ENCODE results near the gene COLQ. TPM values are rescaled to one million over a fixed set of nuclear protein-coding genes. Genes with fewer than 3 reads are reported as not detected.
"Not testable (repeated sequence)": the region's sequence is repeated elsewhere in the genome, so short reads cannot be mapped to it uniquely, and the experiment has no call there.

COLQ gene
- total RNA-seq, 1 donor from 2014 or later = 1.1 TPM

GRCh38 chr3:15458212-15458780 lies 63.2 kb downstream of the COLQ start:
- H3K27ac ChIP-seq = no peak overlapping the region
- DNase-seq (no peak), ATAC-seq (peak; percentile 42)
- H3K9me3 ChIP-seq = no peaks in the 10 kb centered on the region
- intact Hi-C loops (cut with DNase I) = no loop called here
- TF ChIP-seq CTCF (IDR thresholded peaks at IDR 0.05) = no peak
- H3K4me1 ChIP-seq = no peaks in the 10 kb centered on the region
- H3K27me3 ChIP-seq = no peaks in the 10 kb centered on the region
- H3K36me3 ChIP-seq = no peaks in the 10 kb centered on the region
- no peak overlapping the region for H3K4me3 ChIP-seq

DNA sequence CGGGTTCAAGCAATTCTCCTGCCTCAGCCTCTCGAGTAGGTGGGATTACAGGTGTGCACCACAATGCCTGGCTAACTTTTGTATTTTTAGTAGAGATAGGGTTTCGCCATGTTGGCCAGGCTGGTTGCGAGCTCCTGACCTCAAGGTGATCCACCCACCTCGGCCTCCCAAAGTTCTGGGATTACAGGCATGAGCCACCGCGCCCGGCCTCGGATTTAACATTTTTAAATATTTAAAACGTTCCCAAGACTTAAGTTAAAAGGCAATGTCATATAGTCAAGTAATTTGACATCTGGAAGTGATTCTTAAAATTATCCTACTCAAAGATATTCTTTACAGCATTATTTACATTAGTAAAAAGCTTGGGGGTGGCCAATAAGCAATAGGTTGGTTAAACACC lies 64.6 kb downstream of the COLQ start:
- H3K27ac ChIP-seq; H3K4me1 ChIP-seq; DNase-seq; H3K36me3 ChIP-seq; H3K9me3 ChIP-seq; H3K4me3 ChIP-seq; ATAC-seq; H3K27me3 ChIP-seq; intact Hi-C loops (cut with DNase I): not testable (repeated sequence)

DNA sequence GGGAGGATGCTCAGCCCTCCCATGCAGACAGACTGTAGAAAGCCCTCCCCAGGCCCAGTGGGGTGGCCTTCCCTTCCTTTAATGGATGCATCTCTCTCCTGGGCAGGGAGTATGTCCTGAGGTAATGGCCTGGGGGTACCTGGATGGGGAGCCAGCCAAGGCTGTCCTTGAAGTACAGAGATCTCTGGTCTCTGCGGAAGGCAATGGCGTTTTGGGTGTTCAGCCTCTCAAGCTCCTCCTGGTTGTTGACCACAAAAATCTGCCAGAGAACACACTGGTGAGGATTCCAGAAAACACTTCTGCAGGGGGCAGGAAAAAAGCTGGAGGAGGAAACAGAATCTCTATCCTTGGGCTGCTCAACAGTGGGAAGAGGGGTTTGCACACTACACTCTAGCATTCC lies 65.2 kb downstream of the COLQ start:
- H3K27ac ChIP-seq = no peak overlapping the region
- intact Hi-C loops (cut with DNase I) = no loop called here
- ATAC-seq = no peak
- H3K9me3 ChIP-seq = no peaks in the 10 kb centered on the region
- H3K27me3 ChIP-seq = no peaks in the 10 kb centered on the region
- H3K36me3 ChIP-seq = no peaks in the 10 kb centered on the region
- no peak overlapping the region for H3K4me3 ChIP-seq
- DNase-seq = no peak
- no peaks in the 10 kb centered on the region for H3K4me1 ChIP-seq
- TF ChIP-seq CTCF (IDR thresholded peaks at IDR 0.05) = no peak

- Histone ChIP-seq H3K4me1 (no peaks in the 10 kb centered on the region), H3K4me3 (no peak overlapping the region), H3K27me3 (no peaks in the 10 kb centered on the region), H3K9me3 (no peaks in the 10 kb centered on the region), H3K27ac (no peak overlapping the region), H3K36me3 (no peaks in the 10 kb centered on the region)
- intact Hi-C loops (cut with DNase I) = no loop called here
- ATAC-seq = peak; percentile 11
- TF ChIP-seq CTCF (IDR thresholded peaks at IDR 0.05) = no peak
- no peak for DNase-seq
These were observed 65.8 kb downstream of the COLQ start for GRCh38 chr3:15455756-15456155.

- no peaks in the 10 kb centered on the region for H3K27me3 ChIP-seq
These were observed 66.5 kb downstream of the COLQ start for GRCh38 chr3:15454965-15455364.

More at GRCh38 chr3:15454965-15455364, 66.5 kb downstream of the COLQ start:
- ATAC-seq (no peak), DNase-seq (no peak)
- no peak for TF ChIP-seq CTCF (IDR thresholded peaks at IDR 0.05)
- Histone ChIP-seq H3K4me3 (no peak overlapping the region), H3K4me1 (no peaks in the 10 kb centered on the region), H3K9me3 (no peaks in the 10 kb centered on the region), H3K27ac (no peak overlapping the region), H3K36me3 (no peaks in the 10 kb centered on the region)
- intact Hi-C loops (cut with DNase I) = no loop called here

Measured in upper lobe of right lung (tissue), 1 donor.